Peyer's patch (tissue), 4 donors: ENCODE measurements around the gene ACAD11.

ENCODE experiments used
- POLR2A ChIP-seq, 2 donors: fragments of 450-650 bp; IDR thresholded peaks; one replicate each; pipeline ENCODE4 v1.5.1; 2017; ENCODE audit warnings: antibody characterized with exemption in 2 of 2, mild to moderate bottlenecking in 2 of 2, moderate library complexity in 2 of 2
- TF ChIP-seq, protein P1 (sequence below), 6 experiments: fragments of 450-650 bp in 4 of 6; fragments of 200-600 bp in 2 of 6; sonication (generic) in 1 of 6; IDR thresholded peaks; one replicate each; pipeline ENCODE4 v1.5.1; 2017 to 2019; ENCODE audit warnings: antibody characterized with exemption in 6 of 6, mild to moderate bottlenecking in 3 of 6, moderate library complexity in 1 of 6

DNA sequence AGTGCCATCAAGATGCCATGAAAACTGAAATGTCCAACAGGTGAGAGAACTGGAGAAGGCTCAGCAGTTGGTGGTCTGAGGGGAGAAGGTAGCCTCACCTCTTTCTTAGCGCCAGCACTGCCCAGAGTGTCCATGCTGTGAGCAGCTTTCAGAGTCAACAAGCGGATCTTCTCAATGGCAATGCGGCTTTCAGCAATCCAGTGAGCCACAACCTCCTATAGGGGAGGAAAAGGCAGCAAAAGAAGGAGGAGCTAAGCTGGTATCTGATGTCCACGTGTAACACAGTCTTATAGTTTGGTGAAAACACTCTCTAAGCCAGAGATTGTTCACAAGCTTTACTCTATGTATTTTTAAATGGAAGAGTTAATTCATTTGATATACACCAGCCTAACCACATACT lies 98.6 kb downstream of the ACAD11 start:
- TF ChIP-seq, protein P1, sequence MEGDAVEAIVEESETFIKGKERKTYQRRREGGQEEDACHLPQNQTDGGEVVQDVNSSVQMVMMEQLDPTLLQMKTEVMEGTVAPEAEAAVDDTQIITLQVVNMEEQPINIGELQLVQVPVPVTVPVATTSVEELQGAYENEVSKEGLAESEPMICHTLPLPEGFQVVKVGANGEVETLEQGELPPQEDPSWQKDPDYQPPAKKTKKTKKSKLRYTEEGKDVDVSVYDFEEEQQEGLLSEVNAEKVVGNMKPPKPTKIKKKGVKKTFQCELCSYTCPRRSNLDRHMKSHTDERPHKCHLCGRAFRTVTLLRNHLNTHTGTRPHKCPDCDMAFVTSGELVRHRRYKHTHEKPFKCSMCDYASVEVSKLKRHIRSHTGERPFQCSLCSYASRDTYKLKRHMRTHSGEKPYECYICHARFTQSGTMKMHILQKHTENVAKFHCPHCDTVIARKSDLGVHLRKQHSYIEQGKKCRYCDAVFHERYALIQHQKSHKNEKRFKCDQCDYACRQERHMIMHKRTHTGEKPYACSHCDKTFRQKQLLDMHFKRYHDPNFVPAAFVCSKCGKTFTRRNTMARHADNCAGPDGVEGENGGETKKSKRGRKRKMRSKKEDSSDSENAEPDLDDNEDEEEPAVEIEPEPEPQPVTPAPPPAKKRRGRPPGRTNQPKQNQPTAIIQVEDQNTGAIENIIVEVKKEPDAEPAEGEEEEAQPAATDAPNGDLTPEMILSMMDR (IDR thresholded peaks at IDR 0.05), result no peak
- no peak for TF ChIP-seq POLR2A (IDR thresholded peaks at IDR 0.05)
